GM18951 (cell line): ENCODE results near the gene ZNF862.
"Not testable (repeated sequence)": the region's sequence is repeated elsewhere in the genome, so short reads cannot be mapped to it uniquely, and the experiment has no call there.

Source experiments
- POLR2A ChIP-seq: IDR thresholded peaks from 4 replicates; pipeline ENCODE4 v1.6.1; 2011; ENCODE audit warnings: mild to moderate bottlenecking; ENCODE audit not compliant: insufficient read length, insufficient read depth; ENCODE audit errors: extremely low read depth
- in situ Hi-C: fragments of 300-500 bp; cut with MboI; formaldehyde crosslinking; loops from one replicate; pipeline ENCODE4 v1.12.0; 2022; ENCODE audit warnings: low sequenced_read_pairs, mixed read lengths, inconsistent platforms; ENCODE audit not compliant: unreplicated experiment

The ZNF862 gene

GRCh38 chr7:149885191-149886017, 47.2 kb downstream of the ZNF862 start:
- in situ Hi-C loops: no loop called here
- no peak for TF ChIP-seq POLR2A

GRCh38 chr7:149886018-149886415, 47.8 kb downstream of the ZNF862 start:
- no peak for TF ChIP-seq POLR2A
- in situ Hi-C loops: no loop called here

GRCh38 chr7:149887311-149887710, 49.1 kb downstream of the ZNF862 start:
- in situ Hi-C loops: no loop called here
- no peak for TF ChIP-seq POLR2A

- in situ Hi-C loops: not testable (repeated sequence)
These were observed 52.5 kb downstream of the ZNF862 start for GRCh38 chr7:149890715-149891114.

- in situ Hi-C loops: not testable (repeated sequence)
These were observed 56.8 kb downstream of the ZNF862 start for GRCh38 chr7:149894957-149895356.

GRCh38 chr7:149907776-149908376, 69.7 kb downstream of the ZNF862 start:
- in situ Hi-C loops: not testable (repeated sequence)

GRCh38 chr7:149910219-149910618, 72.0 kb downstream of the ZNF862 start:
- in situ Hi-C loops: not testable (repeated sequence)

- in situ Hi-C loops: not testable (repeated sequence)
These were observed 74.0 kb downstream of the ZNF862 start for GRCh38 chr7:149912126-149912525.
